HUES48 (cell line): ENCODE results near the gene ARHGAP22.
"Not testable (repeated sequence)": the region's sequence is repeated elsewhere in the genome, so short reads cannot be mapped to it uniquely, and the experiment has no call there.

Experiments
- H3K27ac ChIP-seq: one replicate; pipeline ENCODE4 v1.7.0; 2013; ENCODE audit warnings: low read depth, low read length, inconsistent platforms
- H3K27me3 ChIP-seq: 2 replicates; pipeline ENCODE4 v1.6.1; 2013; ENCODE audit warnings: mild to moderate bottlenecking, low read length; ENCODE audit not compliant: control insufficient read depth, insufficient read depth
- H3K36me3 ChIP-seq: 2 replicates; pipeline ENCODE4 v1.6.1; 2013; ENCODE audit warnings: low read length; ENCODE audit not compliant: control insufficient read depth, insufficient read depth
- H3K4me1 ChIP-seq: 2 replicates; pipeline ENCODE4 v1.6.1; 2013; ENCODE audit warnings: mild to moderate bottlenecking, low read length; ENCODE audit not compliant: control insufficient read depth, insufficient read depth
- H3K4me3 ChIP-seq: 2 replicates; pipeline ENCODE4 v1.5.1; 2013; ENCODE audit warnings: mild to moderate bottlenecking, low read depth, low read length
- H3K9ac ChIP-seq: 2 replicates; pipeline ENCODE4 v1.6.1; 2013; ENCODE audit warnings: mild to moderate bottlenecking, low read depth, low read length, moderate library complexity
- H3K9me3 ChIP-seq: 2 replicates; pipeline ENCODE4 v1.6.1; 2013; ENCODE audit warnings: low read length; ENCODE audit not compliant: control insufficient read depth, insufficient read depth

ARHGAP22 gene

DNA sequence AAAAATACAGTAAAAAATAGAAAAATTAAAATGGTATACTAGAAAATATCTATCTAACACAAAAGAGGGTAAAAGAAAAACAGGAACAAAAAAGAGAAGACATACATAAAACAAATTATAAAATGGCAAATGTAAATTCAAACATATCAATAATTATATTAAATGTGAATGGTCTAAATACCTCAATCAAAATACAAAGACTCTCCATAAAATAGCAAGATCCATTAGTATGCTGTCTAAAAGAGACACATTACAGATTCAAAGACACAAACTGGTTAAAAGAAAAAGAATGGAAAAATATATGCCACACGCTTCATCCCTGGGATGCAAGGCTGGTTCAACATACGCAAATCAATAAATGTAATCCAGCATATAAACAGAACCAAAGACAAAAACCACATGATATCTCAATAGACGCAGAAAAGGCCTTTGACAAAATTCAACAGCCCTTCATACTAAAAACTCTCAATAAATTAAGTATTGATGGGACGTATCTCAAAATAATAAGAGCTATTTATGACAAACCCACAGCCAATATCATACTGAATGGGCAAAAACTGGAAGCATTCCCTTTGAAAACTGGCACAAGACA lies 36.3 kb upstream of the ARHGAP22 start:
- H3K9me3 ChIP-seq, H3K36me3 ChIP-seq, H3K9ac ChIP-seq, H3K4me3 ChIP-seq, H3K27ac ChIP-seq, H3K27me3 ChIP-seq, H3K4me1 ChIP-seq: not testable (repeated sequence)

GRCh38 chr10:48640326-48640725 lies 35.5 kb upstream of the ARHGAP22 start:
- no peaks in the 10 kb centered on the region for H3K27me3 ChIP-seq
- H3K36me3 ChIP-seq: no peaks in the 10 kb centered on the region
- H3K9me3 ChIP-seq: peaks cover 4% of the 10 kb centered on the region; the same call in 1 of the 2 replicates
- no peak overlapping the region for H3K9ac ChIP-seq
- H3K4me3 ChIP-seq: no peak overlapping the region
- no peak overlapping the region for H3K27ac ChIP-seq
- H3K4me1 ChIP-seq: no peaks in the 10 kb centered on the region

- H3K36me3 ChIP-seq: no peaks in the 10 kb centered on the region
- H3K9me3 ChIP-seq: peaks cover 4% of the 10 kb centered on the region; the same call in 1 of the 2 replicates
- H3K27me3 ChIP-seq: no peaks in the 10 kb centered on the region
- no peak overlapping the region for H3K27ac ChIP-seq
- H3K9ac ChIP-seq: no peak overlapping the region
- H3K4me1 ChIP-seq: no peaks in the 10 kb centered on the region
- H3K4me3 ChIP-seq: no peak overlapping the region
Observed at GRCh38 chr10:48639632-48640031, 34.8 kb upstream of the ARHGAP22 start.

GRCh38 chr10:48638739-48639527 lies 34.1 kb upstream of the ARHGAP22 start:
- Histone ChIP-seq H3K36me3 (no peaks in the 10 kb centered on the region), H3K9me3 (peaks cover 4% of the 10 kb centered on the region; the same call in 1 of the 2 replicates), H3K27ac (no peak overlapping the region), H3K27me3 (no peaks in the 10 kb centered on the region), H3K9ac (no peak overlapping the region), H3K4me1 (no peaks in the 10 kb centered on the region), H3K4me3 (no peak overlapping the region)

- H3K4me1 ChIP-seq: no peaks in the 10 kb centered on the region
- no peaks in the 10 kb centered on the region for H3K27me3 ChIP-seq
- H3K36me3 ChIP-seq: no peaks in the 10 kb centered on the region
- peaks cover 4% of the 10 kb centered on the region; the same call in 1 of the 2 replicates for H3K9me3 ChIP-seq
- H3K9ac ChIP-seq: no peak overlapping the region
- no peak overlapping the region for H3K27ac ChIP-seq
- no peak overlapping the region for H3K4me3 ChIP-seq
Observed at GRCh38 chr10:48638158-48638557, 33.3 kb upstream of the ARHGAP22 start.

DNA sequence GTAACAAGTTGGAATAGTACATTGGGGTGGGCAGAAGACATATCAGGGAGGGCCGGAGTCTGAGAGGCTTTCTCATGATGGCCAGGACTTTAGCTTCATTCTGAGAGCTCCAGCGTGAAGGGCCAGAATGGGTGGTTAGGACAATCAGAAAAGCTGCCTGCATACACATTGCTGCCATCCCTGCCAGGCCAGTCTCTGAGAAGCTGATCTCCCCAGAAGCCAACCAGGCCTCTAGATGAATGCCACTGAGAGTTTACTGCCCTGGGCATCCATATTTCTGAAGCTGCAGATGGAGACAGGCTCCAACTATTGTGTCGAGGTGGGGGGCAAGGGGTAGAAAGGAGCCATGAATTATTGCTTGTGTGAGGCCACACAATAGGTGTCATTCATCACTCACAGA lies 32.0 kb upstream of the ARHGAP22 start:
- H3K27ac ChIP-seq: no peak overlapping the region
- H3K4me1 ChIP-seq: no peaks in the 10 kb centered on the region
- H3K9ac ChIP-seq: no peak overlapping the region
- no peaks in the 10 kb centered on the region for H3K36me3 ChIP-seq
- H3K27me3 ChIP-seq: no peaks in the 10 kb centered on the region
- no peak overlapping the region for H3K4me3 ChIP-seq
- peaks cover 4% of the 10 kb centered on the region; the same call in 1 of the 2 replicates for H3K9me3 ChIP-seq

DNA sequence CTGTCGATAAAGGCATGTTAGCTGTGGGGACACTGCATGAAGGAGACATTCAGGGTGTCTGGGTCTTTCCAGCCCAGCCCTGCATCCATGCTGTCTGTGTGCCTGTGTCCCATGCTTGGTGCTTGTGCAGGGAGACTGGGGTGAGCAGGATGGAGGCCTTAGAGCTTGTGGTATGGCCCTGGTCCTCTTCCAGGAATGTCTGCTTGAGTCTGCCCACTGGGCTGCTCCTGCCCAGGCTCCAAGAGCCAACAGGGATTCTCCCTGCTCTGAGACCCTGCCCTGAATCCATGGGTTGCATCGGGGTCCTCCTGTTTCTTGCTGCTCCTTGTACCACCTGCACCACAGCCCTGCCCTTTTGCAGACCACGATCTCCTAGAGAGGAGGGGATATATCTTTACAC lies 31.4 kb upstream of the ARHGAP22 start:
- Histone ChIP-seq H3K9me3 (peaks cover 4% of the 10 kb centered on the region; the same call in 1 of the 2 replicates), H3K27ac (no peak overlapping the region), H3K4me3 (no peak overlapping the region), H3K36me3 (no peaks in the 10 kb centered on the region), H3K27me3 (no peaks in the 10 kb centered on the region), H3K9ac (no peak overlapping the region), H3K4me1 (no peaks in the 10 kb centered on the region)

- no peak overlapping the region for H3K27ac ChIP-seq
- H3K27me3 ChIP-seq: no peaks in the 10 kb centered on the region
- no peaks in the 10 kb centered on the region for H3K9me3 ChIP-seq
- H3K4me3 ChIP-seq: no peak overlapping the region
- H3K9ac ChIP-seq: no peak overlapping the region
- H3K36me3 ChIP-seq: no peaks in the 10 kb centered on the region
- H3K4me1 ChIP-seq: no peaks in the 10 kb centered on the region
Observed at GRCh38 chr10:48634984-48635557, 30.2 kb upstream of the ARHGAP22 start.

- H3K4me3 ChIP-seq: no peak overlapping the region
- no peaks in the 10 kb centered on the region for H3K27me3 ChIP-seq
- H3K9ac ChIP-seq: no peak overlapping the region
- H3K9me3 ChIP-seq: no peaks in the 10 kb centered on the region
- no peak overlapping the region for H3K27ac ChIP-seq
- no peaks in the 10 kb centered on the region for H3K36me3 ChIP-seq
- H3K4me1 ChIP-seq: no peaks in the 10 kb centered on the region
Observed at GRCh38 chr10:48634198-48634983, 29.5 kb upstream of the ARHGAP22 start.

DNA sequence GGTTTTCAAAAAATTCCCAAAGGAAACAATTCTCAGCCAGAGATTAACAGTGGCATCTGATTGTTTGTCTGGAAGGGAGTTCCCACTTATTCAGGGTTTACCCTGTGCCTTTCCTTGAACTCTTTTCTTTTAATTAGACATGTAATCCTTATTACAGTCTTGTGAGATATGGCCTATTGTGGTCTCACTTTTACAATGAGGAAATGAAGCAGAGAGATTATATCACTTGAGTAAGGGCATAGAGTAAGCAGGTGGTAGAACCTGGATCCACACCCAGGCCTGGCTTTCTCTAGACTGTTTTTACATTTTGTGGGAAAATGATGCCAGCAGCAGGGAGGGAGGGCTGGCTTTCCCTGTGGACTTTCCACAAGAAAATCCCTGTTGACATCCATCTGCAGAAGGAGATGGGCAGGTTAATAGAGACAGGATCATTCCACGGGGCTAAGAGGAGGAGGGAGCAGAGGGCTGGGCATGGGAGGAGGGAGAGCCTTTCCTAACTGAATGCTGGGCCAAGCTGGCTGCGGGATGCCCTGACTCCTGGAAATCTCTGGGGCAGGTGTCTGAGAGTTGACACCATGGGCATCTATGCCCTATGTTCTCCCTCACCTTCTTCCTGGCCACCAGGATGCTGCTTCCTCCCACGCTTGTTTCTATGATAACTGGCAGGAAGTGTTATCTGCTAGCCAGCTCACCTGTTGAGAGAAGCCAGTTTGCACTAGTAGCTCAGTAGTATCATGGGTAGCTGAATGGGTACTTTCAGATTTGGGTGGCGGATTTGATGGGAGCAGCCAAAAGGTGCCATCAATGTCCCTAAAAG lies 28.7 kb upstream of the ARHGAP22 start:
- Histone ChIP-seq H3K27ac (no peak overlapping the region), H3K4me1 (no peaks in the 10 kb centered on the region), H3K4me3 (no peak overlapping the region), H3K36me3 (no peaks in the 10 kb centered on the region), H3K9ac (no peak overlapping the region), H3K9me3 (no peaks in the 10 kb centered on the region), H3K27me3 (no peaks in the 10 kb centered on the region)
